Neural cell (in vitro differentiated cells): ENCODE data around the gene GAA. TPM values are rescaled to one million over a fixed set of nuclear protein-coding genes. Genes with fewer than 3 reads are reported as not detected.

Experiments used
- H2AFZ ChIP-seq: fragments of 200-600, 300-800 bp; sonication (generic), shearing (Covaris generic); 2 replicates; pipeline ENCODE4 v1.6.0; 2014; ENCODE audit warnings: low read depth, mild to moderate bottlenecking, antibody characterized with exemption, low read length, moderate library complexity
- H3F3A ChIP-seq: fragments of 200-600 bp; shearing (Covaris generic); 2 replicates; pipeline ENCODE4 v1.6.1; 2016; ENCODE audit warnings: mild to moderate bottlenecking, moderate library complexity, mixed read lengths, antibody characterized with exemption, low read length; ENCODE audit not compliant: insufficient read depth, poor library complexity, severe bottlenecking
- H3K27ac ChIP-seq: fragments of 200-600, 300-800 bp; sonication (generic), shearing (Covaris generic); 2 replicates; pipeline ENCODE4 v1.5.1; 2014; ENCODE audit warnings: mild to moderate bottlenecking, low read length, moderate library complexity
- H3K27me3 ChIP-seq: fragments of 300-800, 200-600 bp; sonication (generic), shearing (Covaris generic); 2 replicates; pipeline ENCODE4 v1.6.0; 2014; ENCODE audit warnings: mild to moderate bottlenecking, low read depth, low read length, moderate library complexity; ENCODE audit not compliant: insufficient read depth
- H3K36me3 ChIP-seq: fragments of 300-800, 200-600 bp; sonication (generic), shearing (Covaris generic); 2 replicates; pipeline ENCODE4 v1.5.1; 2014; ENCODE audit warnings: mild to moderate bottlenecking, antibody characterized with exemption, low read length, moderate library complexity; ENCODE audit not compliant: insufficient read depth
- H3K4me2 ChIP-seq: fragments of 300-800, 200-600 bp; sonication (generic), shearing (Covaris generic); 2 replicates; pipeline ENCODE4 v1.6.0; 2014; ENCODE audit warnings: mild to moderate bottlenecking, low read length
- H3K4me3 ChIP-seq: fragments of 300-800, 200-600 bp; sonication (generic), shearing (Covaris generic); 2 replicates; pipeline ENCODE4 v1.5.1; 2014; ENCODE audit warnings: mild to moderate bottlenecking, low read length, moderate library complexity
- H3K79me2 ChIP-seq: fragments of 200-600 bp; shearing (Covaris generic); replicated peaks from 2 replicates; pipeline ENCODE4 v1.6.0; 2014; ENCODE audit warnings: mild to moderate bottlenecking, low read length, moderate library complexity; ENCODE audit not compliant: insufficient read depth
- H3K9ac ChIP-seq: fragments of 300-800, 200-600 bp; sonication (generic), shearing (Covaris generic); 2 replicates; pipeline ENCODE4 v1.6.1; 2016; ENCODE audit warnings: mild to moderate bottlenecking, low read length, mixed read lengths
- H3K9me2 ChIP-seq: fragments of 200-600 bp; shearing (Covaris generic); 2 replicates; pipeline ENCODE4 v1.6.1; 2016; ENCODE audit warnings: mild to moderate bottlenecking, low read length, mixed read lengths; ENCODE audit not compliant: insufficient read depth
- H3K9me3 ChIP-seq: fragments of 200-600, 300-800 bp; sonication (generic), shearing (Covaris generic); 2 replicates; pipeline ENCODE4 v1.6.1; 2016; ENCODE audit warnings: mild to moderate bottlenecking, mixed run types, low read length, moderate library complexity, mixed read lengths
- H4K20me1 ChIP-seq: fragments of 200-600 bp; shearing (Covaris generic); 2 replicates; pipeline ENCODE4 v1.6.1; 2016; ENCODE audit warnings: mild to moderate bottlenecking, mixed run types; ENCODE audit not compliant: insufficient read depth
- EP300 ChIP-seq: fragments of 450-650 bp; conservative IDR thresholded peaks from 2 replicates; pipeline ENCODE4 v1.6.1; 2014; ENCODE audit warnings: antibody characterized with exemption, mild to moderate bottlenecking, moderate library complexity; ENCODE audit not compliant: poor library complexity, severe bottlenecking
- EZH2 ChIP-seq: fragments of 200-600, 300-800 bp; shearing (Covaris generic), sonication (generic); IDR thresholded peaks from 2 replicates; pipeline ENCODE4 v1.6.1; 2014; ENCODE audit warnings: antibody characterized with exemption, low read length, borderline replicate concordance, mild to moderate bottlenecking; ENCODE audit not compliant: insufficient read depth, poor library complexity, severe bottlenecking
- MXI1 ChIP-seq: fragments of 450-650 bp; conservative IDR thresholded peaks from 2 replicates; pipeline ENCODE4 v1.6.1; 2014; ENCODE audit warnings: antibody characterized with exemption, mild to moderate bottlenecking; ENCODE audit not compliant: poor library complexity, severe bottlenecking
- POLR2AphosphoS5 ChIP-seq: IDR thresholded peaks from 2 replicates; pipeline ENCODE4 v1.6.1; 2012
- RAD21 ChIP-seq: fragments of 450-650 bp; conservative IDR thresholded peaks from 2 replicates; pipeline ENCODE4 v1.6.1; 2014; ENCODE audit warnings: antibody characterized with exemption, mild to moderate bottlenecking, moderate library complexity
- SMC3 ChIP-seq: fragments of 450-650 bp; conservative IDR thresholded peaks from 2 replicates; pipeline ENCODE4 v1.6.1; 2014; ENCODE audit warnings: antibody characterized with exemption, mild to moderate bottlenecking, moderate library complexity; ENCODE audit not compliant: poor library complexity
- TAF1 ChIP-seq: IDR thresholded peaks from 2 replicates; pipeline ENCODE4 v1.6.1; 2012; ENCODE audit warnings: low read depth
- polyA plus RNA-seq: library from polyadenylated mRNA; depleted of rRNA; stranded (reverse); fragments of >200 nt; gene quantifications from 2 replicates; pipeline ENCODE4 v1.2.3, GENCODE V29; 2014
- TF ChIP-seq, protein P1 (sequence below): fragments of 450-650 bp; IDR thresholded peaks from 2 replicates; pipeline ENCODE4 v1.5.1; 2014; ENCODE audit warnings: antibody characterized with exemption, mild to moderate bottlenecking, moderate library complexity; ENCODE audit not compliant: poor library complexity, severe bottlenecking
- TF ChIP-seq, protein P2 (sequence below): IDR thresholded peaks from 2 replicates; pipeline ENCODE4 v1.6.1; 2012; ENCODE audit warnings: borderline replicate concordance

The GAA gene
- polyA plus RNA-seq, 1 donor from 2014 or later = 58.9 TPM

DNA sequence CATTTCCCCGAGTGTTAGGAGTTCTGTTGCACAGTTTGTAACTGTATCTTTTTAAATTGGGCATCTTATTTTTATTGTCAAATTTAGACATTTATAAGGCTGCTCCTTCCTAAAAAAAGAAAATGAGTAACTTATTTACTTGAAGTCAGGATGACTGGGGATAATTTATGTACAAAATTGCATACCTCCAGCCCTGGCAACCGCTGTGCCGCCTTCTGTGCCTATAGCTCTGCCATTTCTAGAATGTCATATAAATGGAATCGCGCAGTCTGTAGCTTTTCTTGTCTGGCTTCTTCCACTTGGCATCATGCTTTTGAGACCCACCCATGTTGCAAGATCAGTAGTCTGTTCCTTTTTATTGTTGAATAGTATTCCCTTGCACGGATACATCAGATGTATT, 29.0 kb upstream of the GAA start:
- no peaks in the 10 kb centered on the region for H3K79me2 ChIP-seq
- no peak overlapping the region for H3K27ac ChIP-seq

DNA sequence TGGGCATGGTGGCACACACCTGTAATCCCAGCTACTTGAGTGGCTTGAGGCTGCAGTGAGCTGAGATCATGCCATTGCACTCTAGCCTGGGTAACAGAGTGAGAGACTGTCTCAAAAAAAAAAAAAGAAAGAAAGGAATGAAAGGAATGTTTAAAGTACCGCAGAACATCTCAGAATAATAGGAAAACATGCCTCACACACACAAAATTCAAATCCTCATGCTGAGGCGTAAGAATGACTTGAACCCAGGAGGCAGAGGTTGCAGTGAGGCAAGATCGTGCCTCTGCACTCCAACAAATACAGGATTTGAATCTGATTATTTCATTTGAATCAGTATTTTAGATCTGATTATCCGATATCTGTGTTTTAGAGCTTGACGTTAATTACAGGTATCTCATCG, 21.3 kb upstream of the GAA start:
- Histone ChIP-seq H3K9me3 (no peaks in the 10 kb centered on the region), H2AFZ (no peak overlapping the region), H3K9ac (no peak overlapping the region), H3K4me2 (no peak overlapping the region), H3K36me3 (no peaks in the 10 kb centered on the region), H3K27me3 (no peaks in the 10 kb centered on the region), H3K27ac (no peak overlapping the region), H3F3A (no peaks in the 10 kb centered on the region), H3K79me2 (no peaks in the 10 kb centered on the region), H3K4me3 (no peak overlapping the region), H4K20me1 (no peaks in the 10 kb centered on the region), H3K9me2 (no peaks in the 10 kb centered on the region)
- TF ChIP-seq POLR2AphosphoS5 (no peak), EP300 (no peak), SMC3 (no peak), TAF1 (no peak), RAD21 (no peak), MXI1 (no peak), EZH2 (no peak)
- TF ChIP-seq, protein P1, sequence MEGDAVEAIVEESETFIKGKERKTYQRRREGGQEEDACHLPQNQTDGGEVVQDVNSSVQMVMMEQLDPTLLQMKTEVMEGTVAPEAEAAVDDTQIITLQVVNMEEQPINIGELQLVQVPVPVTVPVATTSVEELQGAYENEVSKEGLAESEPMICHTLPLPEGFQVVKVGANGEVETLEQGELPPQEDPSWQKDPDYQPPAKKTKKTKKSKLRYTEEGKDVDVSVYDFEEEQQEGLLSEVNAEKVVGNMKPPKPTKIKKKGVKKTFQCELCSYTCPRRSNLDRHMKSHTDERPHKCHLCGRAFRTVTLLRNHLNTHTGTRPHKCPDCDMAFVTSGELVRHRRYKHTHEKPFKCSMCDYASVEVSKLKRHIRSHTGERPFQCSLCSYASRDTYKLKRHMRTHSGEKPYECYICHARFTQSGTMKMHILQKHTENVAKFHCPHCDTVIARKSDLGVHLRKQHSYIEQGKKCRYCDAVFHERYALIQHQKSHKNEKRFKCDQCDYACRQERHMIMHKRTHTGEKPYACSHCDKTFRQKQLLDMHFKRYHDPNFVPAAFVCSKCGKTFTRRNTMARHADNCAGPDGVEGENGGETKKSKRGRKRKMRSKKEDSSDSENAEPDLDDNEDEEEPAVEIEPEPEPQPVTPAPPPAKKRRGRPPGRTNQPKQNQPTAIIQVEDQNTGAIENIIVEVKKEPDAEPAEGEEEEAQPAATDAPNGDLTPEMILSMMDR = no peak
- TF ChIP-seq, protein P2, sequence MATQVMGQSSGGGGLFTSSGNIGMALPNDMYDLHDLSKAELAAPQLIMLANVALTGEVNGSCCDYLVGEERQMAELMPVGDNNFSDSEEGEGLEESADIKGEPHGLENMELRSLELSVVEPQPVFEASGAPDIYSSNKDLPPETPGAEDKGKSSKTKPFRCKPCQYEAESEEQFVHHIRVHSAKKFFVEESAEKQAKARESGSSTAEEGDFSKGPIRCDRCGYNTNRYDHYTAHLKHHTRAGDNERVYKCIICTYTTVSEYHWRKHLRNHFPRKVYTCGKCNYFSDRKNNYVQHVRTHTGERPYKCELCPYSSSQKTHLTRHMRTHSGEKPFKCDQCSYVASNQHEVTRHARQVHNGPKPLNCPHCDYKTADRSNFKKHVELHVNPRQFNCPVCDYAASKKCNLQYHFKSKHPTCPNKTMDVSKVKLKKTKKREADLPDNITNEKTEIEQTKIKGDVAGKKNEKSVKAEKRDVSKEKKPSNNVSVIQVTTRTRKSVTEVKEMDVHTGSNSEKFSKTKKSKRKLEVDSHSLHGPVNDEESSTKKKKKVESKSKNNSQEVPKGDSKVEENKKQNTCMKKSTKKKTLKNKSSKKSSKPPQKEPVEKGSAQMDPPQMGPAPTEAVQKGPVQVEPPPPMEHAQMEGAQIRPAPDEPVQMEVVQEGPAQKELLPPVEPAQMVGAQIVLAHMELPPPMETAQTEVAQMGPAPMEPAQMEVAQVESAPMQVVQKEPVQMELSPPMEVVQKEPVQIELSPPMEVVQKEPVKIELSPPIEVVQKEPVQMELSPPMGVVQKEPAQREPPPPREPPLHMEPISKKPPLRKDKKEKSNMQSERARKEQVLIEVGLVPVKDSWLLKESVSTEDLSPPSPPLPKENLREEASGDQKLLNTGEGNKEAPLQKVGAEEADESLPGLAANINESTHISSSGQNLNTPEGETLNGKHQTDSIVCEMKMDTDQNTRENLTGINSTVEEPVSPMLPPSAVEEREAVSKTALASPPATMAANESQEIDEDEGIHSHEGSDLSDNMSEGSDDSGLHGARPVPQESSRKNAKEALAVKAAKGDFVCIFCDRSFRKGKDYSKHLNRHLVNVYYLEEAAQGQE = no peak

More for the DNA sequence above, 29.0 kb upstream of the GAA start:
- Histone ChIP-seq H3K36me3 (no peaks in the 10 kb centered on the region), H2AFZ (no peak overlapping the region), H3K4me2 (no peak overlapping the region), H3K9me2 (no peaks in the 10 kb centered on the region), H3K9ac (no peak overlapping the region), H3K4me3 (no peak overlapping the region), H3F3A (no peaks in the 10 kb centered on the region), H4K20me1 (no peaks in the 10 kb centered on the region), H3K27me3 (no peaks in the 10 kb centered on the region), H3K9me3 (no peaks in the 10 kb centered on the region)
- no peak for TF ChIP-seq POLR2AphosphoS5

DNA sequence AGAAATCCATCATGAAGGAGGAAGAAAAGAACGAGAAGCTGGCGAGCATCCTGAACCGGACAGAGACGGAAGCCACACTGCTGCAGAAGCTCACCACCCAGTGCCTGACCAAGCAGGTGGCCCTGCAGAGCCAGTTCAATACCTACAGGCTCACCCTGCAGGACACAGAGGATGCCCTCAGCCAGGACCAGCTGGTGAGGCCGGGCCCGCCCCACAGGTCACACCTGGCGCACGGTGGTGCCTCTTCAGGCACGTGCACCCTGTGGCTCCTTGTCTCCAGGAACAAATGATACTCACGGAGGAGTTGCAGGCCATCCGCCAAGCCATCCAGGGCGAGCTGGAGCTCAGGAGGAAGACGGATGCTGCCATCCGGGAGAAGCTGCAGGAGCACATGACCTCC, 19.8 kb upstream of the GAA start:
- H3K4me3 ChIP-seq = no peak overlapping the region
- H3K9me2 ChIP-seq = no peaks in the 10 kb centered on the region
- H3K4me2 ChIP-seq = no peak overlapping the region
- TF ChIP-seq SMC3 = no peak
- TF ChIP-seq EP300 = no peak
- TF ChIP-seq POLR2AphosphoS5 = no peak
- no peak for TF ChIP-seq MXI1
- no peak for TF ChIP-seq RAD21
- TF ChIP-seq EZH2 = no peak
- TF ChIP-seq, protein P1 = no peak
- TF ChIP-seq TAF1 = no peak
- TF ChIP-seq, protein P2 = no peak
- H3K9me3 ChIP-seq = no peaks in the 10 kb centered on the region
- H3K9ac ChIP-seq = no peak overlapping the region
- no peaks in the 10 kb centered on the region for H3K79me2 ChIP-seq
- H3K36me3 ChIP-seq = no peaks in the 10 kb centered on the region
- no peaks in the 10 kb centered on the region for H3F3A ChIP-seq
- no peaks in the 10 kb centered on the region for H3K27me3 ChIP-seq
- no peak overlapping the region for H3K27ac ChIP-seq
- no peaks in the 10 kb centered on the region for H4K20me1 ChIP-seq
- no peak overlapping the region for H2AFZ ChIP-seq
